Measurements from ENCODE around the gene GALNT2. TPM values are rescaled to one million over a fixed set of nuclear protein-coding genes. Genes with fewer than 3 reads are reported as not detected.

GALNT2 gene
- total RNA-seq, 1 donor from 2014 or later = 58.0 TPM

DNA sequence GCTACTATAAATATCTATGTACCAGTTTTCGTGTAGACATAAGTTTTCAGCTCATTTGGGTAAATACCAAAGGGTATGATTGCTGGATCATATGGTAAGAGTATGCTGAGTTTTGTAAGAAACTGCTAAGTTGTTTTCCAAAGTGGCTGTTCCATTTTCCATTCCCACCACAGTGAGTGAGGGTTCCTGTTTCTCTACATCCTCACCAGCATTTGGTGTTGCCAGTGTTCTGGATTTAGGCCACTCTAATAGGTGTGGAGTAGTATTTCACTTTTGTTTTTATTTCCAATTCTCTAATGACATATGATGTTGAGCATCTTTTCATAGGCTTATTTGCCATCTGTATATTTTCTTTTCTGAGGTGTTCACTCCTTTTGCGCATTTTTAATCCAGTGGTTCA is 112.2 kb downstream of the GALNT2 start:
- no peaks in the 10 kb centered on the region for H3K9me3 Mint-ChIP-seq
- H3K36me3 Mint-ChIP-seq (ENCODE audit: low read depth) = peaks cover 8% of the 10 kb centered on the region
- H3K4me1 Mint-ChIP-seq = peaks cover 17% of the 10 kb centered on the region
- H3K27ac Mint-ChIP-seq (ENCODE audit: unreplicated experiment) = no peak overlapping the region
- no peak overlapping the region for H3K4me3 Mint-ChIP-seq
- TF ChIP-seq, protein P1, sequence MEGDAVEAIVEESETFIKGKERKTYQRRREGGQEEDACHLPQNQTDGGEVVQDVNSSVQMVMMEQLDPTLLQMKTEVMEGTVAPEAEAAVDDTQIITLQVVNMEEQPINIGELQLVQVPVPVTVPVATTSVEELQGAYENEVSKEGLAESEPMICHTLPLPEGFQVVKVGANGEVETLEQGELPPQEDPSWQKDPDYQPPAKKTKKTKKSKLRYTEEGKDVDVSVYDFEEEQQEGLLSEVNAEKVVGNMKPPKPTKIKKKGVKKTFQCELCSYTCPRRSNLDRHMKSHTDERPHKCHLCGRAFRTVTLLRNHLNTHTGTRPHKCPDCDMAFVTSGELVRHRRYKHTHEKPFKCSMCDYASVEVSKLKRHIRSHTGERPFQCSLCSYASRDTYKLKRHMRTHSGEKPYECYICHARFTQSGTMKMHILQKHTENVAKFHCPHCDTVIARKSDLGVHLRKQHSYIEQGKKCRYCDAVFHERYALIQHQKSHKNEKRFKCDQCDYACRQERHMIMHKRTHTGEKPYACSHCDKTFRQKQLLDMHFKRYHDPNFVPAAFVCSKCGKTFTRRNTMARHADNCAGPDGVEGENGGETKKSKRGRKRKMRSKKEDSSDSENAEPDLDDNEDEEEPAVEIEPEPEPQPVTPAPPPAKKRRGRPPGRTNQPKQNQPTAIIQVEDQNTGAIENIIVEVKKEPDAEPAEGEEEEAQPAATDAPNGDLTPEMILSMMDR (conservative IDR thresholded peaks at IDR 0.05) = no peak
- no peak for DNase-seq (ENCODE audit: low read depth, low spot score)
- no peaks in the 10 kb centered on the region for H3K27me3 Mint-ChIP-seq (ENCODE audit: low read depth)

DNA sequence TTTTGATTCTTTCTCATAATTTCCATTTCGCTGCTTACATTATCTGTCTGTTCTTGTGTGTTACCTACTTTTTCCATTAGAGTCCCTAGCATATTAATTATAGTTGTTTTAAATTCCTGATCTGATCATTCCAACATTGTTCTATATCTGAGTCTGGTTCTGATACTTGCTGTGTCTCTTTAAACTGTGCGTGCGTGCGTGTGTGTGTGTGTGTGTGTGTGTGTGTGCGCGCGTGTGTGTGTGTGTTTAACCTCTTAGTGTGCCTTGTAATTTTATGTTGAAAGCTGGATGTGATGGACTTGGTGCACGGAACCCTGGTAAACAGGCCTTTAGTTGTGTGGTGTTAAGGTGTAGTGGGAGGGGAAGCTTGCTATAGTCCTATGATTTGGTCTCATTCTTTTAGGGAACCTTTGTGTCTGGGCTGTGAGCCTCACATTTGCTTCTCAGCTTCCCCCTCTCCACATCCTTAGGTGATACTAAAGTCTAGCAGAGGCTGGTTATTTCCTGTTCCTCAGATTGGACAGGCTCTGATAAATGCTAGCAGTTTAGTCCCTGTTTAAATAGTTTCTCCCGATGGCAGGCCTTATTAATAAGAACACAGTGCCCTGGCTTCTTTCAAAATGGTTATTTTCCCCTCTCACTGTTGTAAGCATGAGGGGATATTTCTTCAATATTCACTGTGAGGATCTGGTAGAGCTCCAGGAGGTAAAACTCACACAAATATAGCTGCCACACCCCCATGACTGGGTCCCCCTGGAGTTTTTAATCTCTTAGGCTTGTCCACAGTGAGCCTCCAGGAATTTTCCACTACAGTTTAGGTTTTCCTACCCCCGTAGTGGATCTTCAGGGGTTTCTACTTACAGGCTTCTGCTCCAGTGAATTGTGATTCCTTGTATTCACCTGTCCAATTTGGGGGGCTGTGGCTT is 118.3 kb downstream of the GALNT2 start:
- Mint-ChIP-seq H3K36me3 (ENCODE audit: low read depth) (peaks cover 16% of the 10 kb centered on the region), H3K27me3 (ENCODE audit: low read depth) (no peaks in the 10 kb centered on the region), H3K27ac (ENCODE audit: unreplicated experiment) (no peak overlapping the region), H3K4me1 (peaks cover 23% of the 10 kb centered on the region), H3K4me3 (no peak overlapping the region), H3K9me3 (no peaks in the 10 kb centered on the region)
- TF ChIP-seq, protein P1 (conservative IDR thresholded peaks at IDR 0.05) = no peak
- no peak for DNase-seq (ENCODE audit: low read depth, low spot score)

DNA sequence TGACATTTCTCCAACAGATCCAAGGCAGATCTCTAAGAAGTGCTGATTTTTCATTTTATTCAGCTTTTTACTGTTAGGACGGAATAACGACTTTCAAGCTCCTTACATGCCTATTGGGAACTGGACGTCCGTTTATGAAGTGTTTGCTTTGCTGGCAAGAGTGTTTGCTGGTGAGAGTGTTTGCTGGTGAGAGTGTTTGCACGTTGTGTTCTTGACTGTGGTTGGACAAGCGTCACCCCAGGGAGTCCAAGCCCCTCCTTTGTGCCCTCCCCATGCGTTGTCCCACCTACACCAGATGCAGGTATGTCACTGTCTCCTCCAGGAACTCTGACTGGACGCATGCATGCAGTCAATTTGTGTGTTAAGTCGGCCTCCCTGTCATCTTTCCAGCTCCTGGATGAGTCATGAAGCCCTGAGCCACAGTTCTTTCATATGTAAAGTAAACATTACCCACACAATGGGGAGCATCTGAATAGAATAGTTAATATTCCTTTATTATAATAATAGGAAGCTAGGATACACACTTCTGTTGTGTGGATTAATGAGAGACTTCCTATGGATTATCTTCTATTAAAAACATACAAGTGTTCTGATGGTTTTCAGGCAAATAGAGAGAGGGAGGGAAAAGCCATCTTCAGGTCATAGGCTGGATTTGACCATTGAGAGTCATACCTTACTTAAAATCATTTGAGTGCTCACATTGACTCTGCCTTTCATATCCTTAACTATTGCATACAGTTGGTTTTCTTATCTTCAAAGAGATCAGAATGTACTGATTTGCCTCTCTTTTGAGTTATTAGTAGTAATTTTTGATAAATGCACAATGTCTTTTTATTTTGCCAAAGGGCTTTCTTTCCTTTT is 119.2 kb downstream of the GALNT2 start:
- no peak for DNase-seq (ENCODE audit: low read depth, low spot score)
- no peak overlapping the region for H3K27ac Mint-ChIP-seq (ENCODE audit: unreplicated experiment)
- no peaks in the 10 kb centered on the region for H3K9me3 Mint-ChIP-seq
- peaks cover 23% of the 10 kb centered on the region for H3K4me1 Mint-ChIP-seq
- no peak overlapping the region for H3K4me3 Mint-ChIP-seq
- H3K27me3 Mint-ChIP-seq (ENCODE audit: low read depth) = no peaks in the 10 kb centered on the region
- TF ChIP-seq, protein P1 (conservative IDR thresholded peaks at IDR 0.05) = no peak
- peaks cover 13% of the 10 kb centered on the region for H3K36me3 Mint-ChIP-seq (ENCODE audit: low read depth)

DNA sequence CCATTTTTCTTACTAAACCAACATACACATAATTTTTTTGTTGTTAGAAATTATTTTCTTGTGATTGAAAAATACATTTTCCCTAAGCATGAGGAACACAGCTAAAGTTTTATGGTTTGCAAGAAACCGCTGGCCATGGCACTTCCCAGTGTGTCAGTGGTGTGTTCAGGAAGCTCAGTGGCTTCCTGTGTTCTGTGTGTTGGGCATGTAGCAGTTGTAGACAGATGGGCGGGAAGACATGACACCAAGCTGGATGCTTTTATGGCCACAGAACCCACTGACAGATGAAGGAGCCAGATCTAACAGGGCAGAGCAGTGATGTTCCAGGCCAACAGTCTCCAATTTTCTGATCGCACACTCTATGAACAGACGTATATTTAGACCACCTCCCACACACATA is 119.8 kb downstream of the GALNT2 start:
- Mint-ChIP-seq H3K9me3 (no peaks in the 10 kb centered on the region), H3K4me1 (peaks cover 23% of the 10 kb centered on the region), H3K36me3 (ENCODE audit: low read depth) (peaks cover 13% of the 10 kb centered on the region), H3K4me3 (no peak overlapping the region), H3K27ac (ENCODE audit: unreplicated experiment) (no peak overlapping the region), H3K27me3 (ENCODE audit: low read depth) (no peaks in the 10 kb centered on the region)
- TF ChIP-seq, protein P1 (conservative IDR thresholded peaks at IDR 0.05) = no peak
- no peak for DNase-seq (ENCODE audit: low read depth, low spot score)

DNA sequence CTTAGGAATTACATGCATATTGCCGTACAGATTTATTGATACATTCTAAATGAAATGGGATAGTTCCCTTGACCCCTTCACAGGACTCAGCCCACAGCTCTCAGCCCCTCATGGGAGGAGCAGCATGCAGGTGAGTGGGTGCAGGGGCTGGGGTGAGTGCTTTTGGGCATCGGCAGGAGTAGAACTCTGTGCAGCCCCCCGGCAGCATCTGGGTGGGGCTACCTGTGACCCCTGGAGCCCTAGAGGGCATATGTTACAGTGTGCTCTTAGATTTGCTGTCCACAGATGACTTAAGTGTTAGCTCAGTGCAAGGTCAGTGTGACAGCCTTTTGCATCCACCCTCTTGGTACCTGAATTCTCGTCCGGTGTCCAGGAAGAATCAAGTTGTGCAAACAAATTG is 120.3 kb downstream of the GALNT2 start:
- Mint-ChIP-seq H3K27me3 (ENCODE audit: low read depth) (no peaks in the 10 kb centered on the region), H3K36me3 (ENCODE audit: low read depth) (peaks cover 13% of the 10 kb centered on the region), H3K4me3 (no peak overlapping the region), H3K4me1 (peaks cover 21% of the 10 kb centered on the region), H3K27ac (ENCODE audit: unreplicated experiment) (no peak overlapping the region), H3K9me3 (no peaks in the 10 kb centered on the region)
- TF ChIP-seq, protein P1 (conservative IDR thresholded peaks at IDR 0.05) = no peak
- no peak for DNase-seq (ENCODE audit: low read depth, low spot score)

Data from neural crest cell (in vitro differentiated cells).